ENCODE results near the gene SUN5.

SUN5 gene

GRCh38 chr20:33026072-33026778 is 22.0 kb upstream of the SUN5 start:
- DNase-seq = no peak

- DNase-seq = no peak
These were observed 21.2 kb upstream of the SUN5 start for GRCh38 chr20:33025318-33025876.

GRCh38 chr20:33024609-33025317 is 20.5 kb upstream of the SUN5 start:
- no peak for DNase-seq

- DNase-seq = no peak
These were observed 20.0 kb upstream of the SUN5 start for GRCh38 chr20:33024243-33024560.

- no peak for DNase-seq
These were observed 19.4 kb upstream of the SUN5 start for GRCh38 chr20:33023439-33024242.

GRCh38 chr20:33022694-33023438 is 18.6 kb upstream of the SUN5 start:
- DNase-seq = no peak

- no peak for DNase-seq
These were observed 18.1 kb upstream of the SUN5 start for GRCh38 chr20:33022289-33022688.

- DNase-seq = no peak
These were observed 17.6 kb upstream of the SUN5 start for GRCh38 chr20:33021879-33022278.

GRCh38 chr20:33020278-33021161 is 16.3 kb upstream of the SUN5 start:
- no peak for DNase-seq

- no peak for DNase-seq
These were observed 15.4 kb upstream of the SUN5 start for GRCh38 chr20:33019465-33020277.

- no peak for DNase-seq
These were observed 14.1 kb upstream of the SUN5 start for GRCh38 chr20:33018169-33018931.

GRCh38 chr20:33017542-33017941 is 13.3 kb upstream of the SUN5 start:
- DNase-seq = no peak

- no peak for DNase-seq
These were observed 12.4 kb upstream of the SUN5 start for GRCh38 chr20:33016581-33017109.

GRCh38 chr20:33015700-33016580 is 11.7 kb upstream of the SUN5 start:
- no peak for DNase-seq

GRCh38 chr20:33015114-33015484 is 10.9 kb upstream of the SUN5 start:
- DNase-seq = no peak

- DNase-seq = no peak
These were observed 10.3 kb upstream of the SUN5 start for GRCh38 chr20:33014336-33015113.

GRCh38 chr20:33013701-33014326 is 9.6 kb upstream of the SUN5 start:
- DNase-seq = no peak
